CD4-positive, alpha-beta T cell treated with Interleukin-15 for 1 hour (primary cell): Measurements from ENCODE around the gene GPC6.

Source experiments
- DNase-seq: peaks from one replicate; pipeline ENCODE4 v3.0.0-alpha.2; 2020

Gene GPC6

DNA sequence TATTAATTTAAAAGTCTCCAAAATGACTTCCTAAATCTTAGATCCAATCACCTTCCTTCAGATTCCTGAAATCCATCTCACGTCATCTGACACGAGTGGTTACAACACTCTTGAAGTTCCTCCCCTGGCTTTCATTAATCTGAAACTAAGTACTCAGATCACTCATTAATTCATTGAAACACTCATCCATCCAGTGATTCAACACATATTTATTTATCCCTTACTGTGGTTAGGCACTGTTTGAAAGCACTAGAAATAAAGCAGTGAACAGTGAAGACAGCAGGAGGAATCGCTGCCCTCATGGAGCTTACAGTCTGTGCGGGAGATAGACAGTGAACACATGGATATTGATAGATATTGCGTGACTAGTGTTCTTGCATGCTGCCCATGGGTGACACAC lies 780.5 kb downstream of the GPC6 start:
- DNase-seq, result no peak

DNA sequence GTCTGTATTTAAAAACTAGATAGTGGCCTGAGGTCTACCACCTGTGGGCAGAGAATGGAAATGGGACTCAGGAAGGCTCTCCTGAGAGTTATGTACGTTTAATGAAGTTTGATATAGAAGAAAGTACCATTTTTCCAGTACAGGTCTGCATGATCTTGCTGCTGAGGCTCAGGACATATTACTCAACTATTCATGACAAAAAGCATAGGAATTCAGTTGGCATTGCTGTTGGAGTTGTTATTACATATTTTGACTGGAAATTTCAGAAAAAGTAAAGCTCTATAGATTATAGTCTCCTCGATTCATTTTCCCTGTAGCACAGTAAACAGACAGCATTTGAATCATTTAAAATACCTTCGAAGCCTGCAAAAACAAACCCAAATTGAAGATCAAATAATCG lies 783.1 kb downstream of the GPC6 start:
- DNase-seq, result no peak

- DNase-seq, result no peak
Observed at GRCh38 chr13:94014461-94014860, 787.9 kb downstream of the GPC6 start.

DNA sequence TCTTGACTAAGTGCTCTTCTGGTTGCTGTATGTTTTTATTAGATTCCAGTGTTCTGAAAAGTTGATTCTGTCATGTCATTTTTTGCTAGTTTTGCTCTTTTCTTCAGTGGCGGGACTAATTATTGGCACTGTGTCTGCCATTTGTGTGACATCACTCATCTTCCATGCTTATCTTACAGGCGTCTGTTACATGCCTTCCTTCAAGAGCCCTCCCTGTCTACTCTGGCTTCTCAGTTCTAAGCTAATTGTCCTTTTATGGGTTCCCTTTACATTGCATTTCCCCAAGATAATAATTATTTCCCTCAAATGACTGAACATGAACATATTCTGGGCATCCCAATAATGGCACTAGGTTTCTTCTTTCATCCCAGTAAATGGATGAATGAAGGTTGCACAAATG lies 793.8 kb downstream of the GPC6 start:
- DNase-seq, result no peak

DNA sequence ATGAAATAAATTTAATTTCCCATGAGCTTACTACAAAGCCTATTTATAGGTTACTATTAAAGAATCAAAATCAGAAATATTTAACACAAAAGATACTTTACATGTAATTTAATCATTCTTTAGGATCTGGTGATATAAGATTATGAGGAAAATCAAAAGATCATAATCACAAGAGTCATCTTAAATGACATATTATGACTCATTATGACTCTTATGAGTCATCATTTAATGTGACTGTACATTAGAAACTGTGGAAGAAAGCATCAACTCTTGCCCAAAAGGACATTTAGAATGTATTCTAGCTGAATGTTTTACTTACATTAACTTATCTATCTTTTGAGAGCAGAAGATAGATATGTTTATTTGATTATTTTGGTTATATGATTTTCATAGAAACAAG lies 794.2 kb downstream of the GPC6 start:
- no peak for DNase-seq

DNA sequence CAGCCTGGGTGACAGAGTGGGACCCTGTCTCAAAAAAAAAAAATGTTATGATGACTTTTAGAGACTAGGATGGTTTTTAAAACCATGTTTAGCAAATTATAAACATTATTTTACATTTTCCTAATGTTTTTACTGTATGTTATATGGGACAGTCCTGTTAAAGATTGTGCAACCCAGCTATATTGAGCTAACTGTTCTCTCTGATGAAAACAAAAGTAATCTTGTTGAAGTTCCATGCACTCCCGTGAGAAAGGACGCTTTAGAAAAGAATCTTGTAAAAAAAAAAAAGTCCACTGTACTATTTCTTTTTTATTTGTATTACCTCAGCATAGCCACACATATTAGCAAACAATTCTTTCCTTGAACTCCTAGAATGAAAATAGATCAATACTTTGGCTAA lies 801.6 kb downstream of the GPC6 start:
- DNase-seq, result no peak

- no peak for DNase-seq
Observed at GRCh38 chr13:94028650-94029049, 802.0 kb downstream of the GPC6 start.

GRCh38 chr13:94030415-94031119 lies 804.0 kb downstream of the GPC6 start:
- DNase-seq, result no peak

- no peak for DNase-seq
Observed at GRCh38 chr13:94031609-94032008, 805.0 kb downstream of the GPC6 start.

- DNase-seq, result no peak
Observed at GRCh38 chr13:94033098-94033497, 806.5 kb downstream of the GPC6 start.

GRCh38 chr13:94033830-94034642 lies 807.4 kb downstream of the GPC6 start:
- DNase-seq, result no peak

- no peak for DNase-seq
Observed at GRCh38 chr13:94050039-94050438, 823.4 kb downstream of the GPC6 start.

- no peak for DNase-seq
Observed at GRCh38 chr13:94050686-94051085, 824.1 kb downstream of the GPC6 start.

- no peak for DNase-seq
Observed at GRCh38 chr13:94053986-94054593, 827.5 kb downstream of the GPC6 start.

- DNase-seq, result no peak
Observed at GRCh38 chr13:94056362-94056990, 829.9 kb downstream of the GPC6 start.

DNA sequence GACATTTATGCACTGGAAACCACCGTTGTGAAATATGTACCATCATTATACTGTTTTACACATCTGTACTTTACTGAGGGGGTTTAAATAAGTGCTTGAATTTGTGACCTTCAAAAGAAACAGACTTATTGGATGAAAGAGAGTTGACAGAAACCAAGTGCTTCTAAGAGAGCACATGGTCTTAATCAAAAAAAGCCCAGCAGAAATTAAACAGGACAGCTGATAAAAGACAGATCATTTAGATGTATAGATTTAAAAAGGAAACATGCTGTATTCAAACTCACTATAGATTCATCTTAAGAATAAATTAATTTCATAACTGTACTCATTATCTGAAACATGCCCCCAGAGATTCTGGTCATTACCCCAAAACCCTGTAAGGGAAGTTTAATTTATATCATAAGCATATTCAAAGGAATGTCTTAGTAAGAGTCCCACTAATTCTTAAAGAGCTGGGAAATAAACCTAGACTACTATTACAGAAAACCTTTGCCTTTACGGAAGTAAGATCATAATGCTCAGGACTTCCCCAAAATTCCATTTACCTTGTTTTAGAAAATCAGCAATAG lies 831.1 kb downstream of the GPC6 start:
- DNase-seq, result no peak

DNA sequence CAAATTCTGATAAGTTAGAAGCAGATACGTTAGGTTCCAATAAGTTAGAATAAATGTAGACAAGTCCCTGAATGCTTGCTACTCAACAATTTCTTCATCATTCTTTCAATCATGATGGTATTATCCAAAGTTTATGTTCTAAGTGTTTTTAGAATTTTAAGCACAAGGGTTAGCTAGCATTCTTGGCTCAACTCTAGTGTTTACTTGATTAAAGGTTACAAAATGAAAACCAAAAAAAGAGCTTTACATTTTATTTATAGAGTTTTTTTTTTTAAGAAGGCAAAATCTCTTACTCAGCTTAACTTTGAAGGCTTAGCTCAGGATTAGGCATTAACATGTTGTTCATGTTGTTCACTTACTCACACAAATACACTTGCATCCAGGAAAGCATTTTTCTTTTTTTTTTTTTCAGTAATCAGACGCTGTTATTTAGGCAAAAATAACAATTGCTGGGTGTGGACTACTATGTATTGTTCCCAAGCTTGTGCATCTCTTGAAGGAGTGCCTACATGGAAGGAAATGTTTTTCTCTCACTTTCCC lies 832.3 kb downstream of the GPC6 start:
- no peak for DNase-seq

- no peak for DNase-seq
Observed at GRCh38 chr13:94061301-94061700, 834.7 kb downstream of the GPC6 start.

DNA sequence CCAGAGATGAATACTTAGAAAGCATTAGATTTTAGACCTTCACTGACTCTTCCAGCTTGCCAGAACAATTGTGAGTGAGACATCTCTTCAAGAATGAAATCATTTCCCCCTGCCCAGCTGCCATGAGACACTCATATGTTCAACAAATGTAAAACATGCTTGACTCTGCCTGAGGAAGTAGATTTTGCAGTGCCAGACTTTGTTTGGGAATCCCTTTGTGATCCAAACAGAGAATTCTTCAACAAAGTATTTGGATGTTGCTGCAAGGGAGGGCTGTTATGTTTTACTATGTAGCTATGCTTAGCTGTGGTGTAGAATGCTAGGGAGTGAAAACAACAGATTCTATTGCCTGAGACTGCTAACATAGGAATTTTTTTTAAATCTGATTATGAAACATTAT lies 836.5 kb downstream of the GPC6 start:
- no peak for DNase-seq

- DNase-seq, result no peak
Observed at GRCh38 chr13:94063848-94064247, 837.2 kb downstream of the GPC6 start.

GRCh38 chr13:94065741-94066140 lies 839.1 kb downstream of the GPC6 start:
- no peak for DNase-seq

DNA sequence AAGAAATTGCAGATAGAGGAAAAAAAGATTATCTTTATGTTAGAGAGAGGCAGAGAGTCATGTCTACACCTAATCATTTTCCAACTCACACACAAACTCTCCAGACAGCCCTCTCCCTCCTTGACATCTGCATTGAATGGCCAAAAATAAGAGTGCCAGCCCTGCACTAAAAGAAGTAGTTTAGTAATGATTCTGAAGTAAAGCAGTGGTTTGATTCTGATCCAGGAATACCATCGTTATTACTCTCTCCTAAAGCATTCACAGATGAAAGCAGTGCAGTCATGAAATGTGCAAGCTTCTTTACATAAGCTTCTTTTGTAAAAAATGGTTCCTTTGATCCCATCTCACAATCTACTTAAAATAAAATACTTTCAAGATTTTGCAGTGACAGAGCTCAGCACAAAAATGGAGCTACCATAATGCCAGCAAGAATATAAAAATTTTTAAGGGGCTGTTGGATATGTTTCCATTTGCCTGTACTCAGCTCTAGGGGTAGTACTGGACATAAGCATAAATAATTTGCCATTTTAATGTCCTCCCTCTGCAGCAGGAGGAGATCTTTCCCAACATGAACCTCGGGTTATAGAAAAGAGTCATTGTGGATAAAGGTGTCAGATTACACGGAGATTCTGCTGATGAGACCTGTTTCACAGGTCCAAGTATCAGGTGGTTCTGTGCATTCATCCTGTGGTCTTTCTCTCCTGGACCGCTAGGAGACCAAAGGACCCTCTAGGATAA lies 846.6 kb downstream of the GPC6 start:
- no peak for DNase-seq
